NCI-H345 treated with DMSO at 0.1 percent for 48 hours (cell line): ENCODE data around the gene ELMOD3.
"Not testable (repeated sequence)": the region's sequence is repeated elsewhere in the genome, so short reads cannot be mapped to it uniquely, and the experiment has no call there.

Experiments
- DNase-seq: peaks from one replicate; lab custom pipeline; 2025; ENCODE audit not compliant: unreplicated experiment; lab: John Stamatoyannopoulos, UW

Gene ELMOD3

GRCh38 chr2:85329181-85329651, 25.4 kb upstream of the ELMOD3 start:
- no peak for DNase-seq

DNA sequence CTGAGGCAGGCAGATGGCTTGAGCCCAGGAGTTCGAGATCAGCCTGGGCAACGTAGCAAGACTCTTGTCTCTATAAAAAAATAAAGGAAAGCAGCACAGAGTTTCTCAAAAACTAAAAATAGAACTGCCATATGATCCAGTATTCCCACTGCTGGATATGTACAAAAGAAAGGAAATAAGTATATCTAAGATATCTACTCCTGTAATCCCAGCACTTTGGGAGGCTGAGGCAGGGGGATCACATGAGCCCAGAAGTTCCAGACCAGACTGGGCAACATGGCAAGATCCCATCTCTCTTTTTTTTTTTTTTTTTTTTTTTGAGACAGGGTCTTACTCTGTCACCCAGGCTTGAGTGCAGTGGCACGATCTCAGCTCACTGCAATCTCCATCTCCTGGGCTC, 24.9 kb upstream of the ELMOD3 start:
- not testable (repeated sequence) for DNase-seq

DNA sequence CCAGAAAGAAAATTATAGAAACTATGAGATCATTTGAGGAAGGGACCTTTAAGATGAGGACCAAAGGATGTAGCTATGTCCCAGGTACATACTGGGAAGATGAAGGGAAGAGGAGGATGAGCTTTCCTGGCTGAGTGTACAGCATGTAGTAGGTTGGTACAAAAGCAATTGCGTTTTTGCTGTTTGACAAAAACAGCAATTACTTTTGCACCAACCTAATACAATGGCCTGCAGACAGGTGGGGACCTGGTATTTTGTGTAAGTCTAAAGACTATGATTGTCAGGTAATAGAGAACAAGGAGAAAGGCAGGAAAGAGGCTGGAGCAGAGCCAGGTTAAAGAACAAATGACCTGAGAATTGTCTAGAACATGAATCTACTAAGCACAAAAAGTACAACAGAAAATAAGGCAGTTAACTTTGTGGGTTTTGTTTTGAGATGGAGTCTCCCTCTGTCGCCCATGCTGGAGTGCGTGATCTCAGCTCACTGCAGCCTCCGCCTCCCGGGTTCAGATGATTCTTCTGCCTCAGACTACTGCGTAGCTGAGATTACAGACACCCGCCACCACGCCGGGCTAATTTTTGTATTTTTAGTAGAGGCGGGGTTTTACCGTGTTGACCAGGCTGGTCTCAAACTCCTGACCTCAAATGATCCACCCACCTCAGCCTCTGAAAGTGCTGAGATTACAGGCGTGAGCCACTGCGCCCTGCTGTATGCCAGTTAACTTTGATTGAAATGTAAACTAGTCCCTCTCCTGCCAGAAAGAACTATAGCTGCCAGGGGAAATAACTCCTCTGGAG, 23.5 kb upstream of the ELMOD3 start:
- DNase-seq, result no peak

- DNase-seq, result not testable (repeated sequence)
Observed at GRCh38 chr2:85333877-85334276, 20.7 kb upstream of the ELMOD3 start.

DNA sequence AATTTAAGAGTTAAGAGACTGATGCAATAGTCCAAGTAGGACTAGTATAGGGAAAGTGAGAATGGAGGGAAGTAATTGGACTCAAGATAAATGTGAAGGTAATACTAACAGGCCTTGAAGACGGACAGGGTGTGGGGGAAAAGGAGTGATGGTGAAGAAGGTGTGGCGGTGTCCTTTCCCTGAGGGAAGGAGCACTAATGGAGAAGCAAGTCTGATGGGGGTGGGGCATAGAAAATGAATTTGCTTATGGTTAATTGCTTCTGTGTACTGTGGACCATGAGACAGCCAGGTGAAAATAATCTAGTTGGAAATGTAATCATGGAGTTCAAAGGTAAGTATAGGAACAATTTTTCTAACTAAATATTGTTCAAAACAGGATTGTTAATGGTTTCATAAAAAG, 19.6 kb upstream of the ELMOD3 start:
- no peak for DNase-seq

GRCh38 chr2:85340034-85340892, 14.3 kb upstream of the ELMOD3 start:
- no peak for DNase-seq

DNA sequence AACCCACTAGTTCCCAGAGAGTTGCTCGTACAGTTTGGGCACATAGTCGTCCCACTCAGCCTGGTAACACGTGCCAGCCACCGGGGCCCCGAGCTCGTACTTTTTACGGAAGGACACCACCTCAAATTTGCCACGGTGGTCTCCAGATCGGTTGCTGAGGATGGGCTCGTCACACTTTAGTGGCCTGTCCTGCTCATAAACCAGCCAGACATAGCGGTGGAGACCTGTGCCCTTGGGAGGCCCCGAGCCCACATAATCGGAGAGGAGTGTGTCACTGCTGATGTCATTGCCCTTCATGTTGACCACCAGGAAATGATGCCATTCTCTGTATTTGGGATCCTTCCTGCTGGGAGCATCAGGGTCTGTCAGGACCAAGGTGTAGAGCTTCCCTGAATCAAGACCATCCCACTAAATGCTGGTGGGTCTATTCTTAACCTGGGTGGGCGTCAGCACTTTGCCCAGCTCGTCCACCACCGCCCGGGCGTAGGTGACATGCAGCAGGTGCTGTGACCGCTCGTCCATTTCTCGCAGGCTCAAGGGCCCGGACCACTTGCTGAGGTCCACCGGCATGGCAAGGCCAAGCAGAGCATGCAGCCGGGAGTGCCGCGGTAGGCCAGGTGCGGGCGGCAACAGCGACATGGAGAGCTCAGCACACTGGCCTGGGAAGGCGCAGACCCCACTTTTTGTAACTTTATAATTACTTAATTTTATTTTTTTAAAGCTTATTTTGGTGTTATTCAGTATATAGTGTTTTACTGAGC, 13.1 kb upstream of the ELMOD3 start:
- no peak for DNase-seq

DNA sequence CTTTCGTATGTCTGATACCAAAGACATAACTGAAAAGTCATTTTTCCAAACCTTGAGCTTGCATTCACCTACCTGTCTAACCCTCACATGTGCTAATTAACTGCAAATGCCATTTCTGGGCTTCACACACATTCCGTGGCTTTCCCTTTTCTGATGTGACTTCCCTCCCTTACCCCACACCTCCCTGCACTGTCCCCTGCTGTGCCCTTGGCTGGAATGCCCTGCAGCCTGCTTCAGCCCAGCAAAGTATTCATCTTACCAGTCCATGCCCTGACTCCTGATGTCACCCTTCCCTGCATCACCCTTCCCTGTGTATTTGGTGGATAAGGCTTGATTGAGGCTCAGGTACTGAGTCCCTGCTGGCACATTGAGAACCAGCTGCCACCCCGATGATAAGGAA, 12.4 kb upstream of the ELMOD3 start:
- no peak for DNase-seq

- DNase-seq, result not testable (repeated sequence)
Observed at GRCh38 chr2:85343207-85343895, 11.2 kb upstream of the ELMOD3 start.

- no peak for DNase-seq
Observed at GRCh38 chr2:85344356-85344954, 10.1 kb upstream of the ELMOD3 start.

DNA sequence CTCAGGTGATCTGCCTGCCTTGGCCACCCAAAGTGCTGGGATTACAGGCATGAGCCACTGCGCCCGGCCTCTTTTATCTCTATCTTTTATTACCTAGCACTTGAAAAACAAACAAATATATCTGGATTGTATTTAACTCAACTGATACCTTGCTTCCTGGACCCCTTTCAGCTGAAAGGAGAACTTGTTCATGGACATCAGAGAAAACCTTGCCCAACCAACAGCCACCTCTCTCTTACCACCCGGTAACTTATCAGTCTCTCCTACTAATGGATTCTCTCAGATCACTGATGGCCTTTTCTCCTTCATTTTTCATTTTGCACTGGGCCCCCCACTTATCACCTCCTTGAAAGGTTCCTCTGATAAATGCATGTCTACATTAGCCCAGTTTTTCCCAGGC, 7.0 kb upstream of the ELMOD3 start:
- DNase-seq, result no peak

DNA sequence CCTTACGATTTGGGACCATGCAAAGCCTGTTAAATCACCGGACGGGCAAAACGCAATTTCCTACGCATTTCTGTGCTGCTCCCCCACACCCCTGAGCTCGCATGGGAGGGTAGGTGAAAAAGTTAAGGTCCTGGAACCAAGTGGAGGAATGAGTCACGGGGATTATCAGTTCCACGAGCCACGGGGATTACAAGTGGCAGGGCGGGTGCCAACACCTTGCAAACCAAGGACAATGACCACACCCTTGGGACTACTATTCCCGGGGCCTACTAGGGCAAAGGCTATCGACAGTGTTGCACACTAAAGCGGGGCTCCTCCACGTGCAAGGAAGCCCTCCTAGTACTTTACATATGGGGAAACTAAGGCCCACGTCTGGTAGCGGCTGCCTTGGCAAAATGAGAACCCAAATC, 688 bp upstream of the ELMOD3 start:
- DNase-seq, result no peak

- DNase-seq, result no peak
Observed at GRCh38 chr2:85355073-85355410, 473 bp downstream of the ELMOD3 start.

DNA sequence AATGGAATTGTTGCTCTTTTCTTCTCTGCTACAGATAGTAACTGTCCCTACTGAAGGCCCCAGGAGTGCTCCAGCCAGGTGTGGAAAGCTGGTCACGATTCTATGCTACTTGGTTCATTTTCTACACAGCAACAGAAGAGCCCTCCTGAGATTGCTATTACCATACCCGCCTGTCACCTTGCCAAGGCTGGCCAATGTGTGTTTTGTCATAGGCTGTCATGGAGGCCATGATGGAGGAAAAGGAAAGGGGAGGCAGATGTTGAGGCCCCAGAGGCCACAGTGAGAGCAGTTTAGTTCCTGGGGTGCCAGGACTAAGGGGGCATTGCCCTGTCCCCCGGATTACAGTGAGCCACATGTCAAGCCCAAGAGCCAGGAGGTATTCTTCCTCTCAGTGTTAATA, 952 bp downstream of the ELMOD3 start:
- no peak for DNase-seq

DNA sequence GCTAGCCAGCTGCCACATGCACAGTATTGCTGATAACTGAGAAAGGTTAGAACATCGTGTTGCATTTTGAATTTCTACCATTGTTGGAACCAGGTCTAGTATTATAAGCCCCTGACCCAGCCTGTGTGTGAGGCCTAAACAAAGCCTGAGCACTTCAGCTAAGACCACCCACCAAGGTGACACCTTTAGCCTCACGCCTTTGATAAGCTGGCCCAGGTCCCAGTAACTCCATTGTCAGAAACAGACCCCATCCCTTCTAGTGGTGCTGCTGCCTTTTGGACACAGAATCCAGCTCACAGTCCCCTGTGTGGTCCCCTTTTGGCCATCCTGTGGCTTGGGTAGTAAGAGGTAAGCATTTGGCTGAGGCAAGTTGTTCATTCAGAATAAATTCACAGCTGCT, 1.6 kb downstream of the ELMOD3 start:
- DNase-seq, result no peak

GRCh38 chr2:85357736-85358135, 3.2 kb downstream of the ELMOD3 start:
- DNase-seq, result no peak

GRCh38 chr2:85362653-85363387, 8.3 kb downstream of the ELMOD3 start:
- not testable (repeated sequence) for DNase-seq

DNA sequence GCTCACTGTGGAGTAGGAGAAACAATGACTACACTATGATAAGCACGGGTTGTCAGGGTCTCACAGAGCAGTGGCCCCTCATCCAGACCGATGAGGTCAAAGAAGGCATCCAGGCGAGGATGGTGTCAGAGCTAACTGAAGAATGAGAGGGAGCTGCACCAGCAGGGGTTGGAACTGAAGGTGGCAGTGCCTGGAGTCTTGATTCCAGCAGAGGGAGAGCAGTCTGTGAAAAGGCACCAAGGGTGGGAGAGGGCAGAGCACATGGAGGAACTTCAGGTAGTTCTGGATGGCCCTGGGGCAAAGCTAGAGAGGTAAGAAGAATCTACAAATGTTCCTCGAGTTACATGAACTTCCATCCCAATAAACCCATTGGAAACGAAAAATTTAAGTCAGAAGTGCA, 12.6 kb downstream of the ELMOD3 start:
- no peak for DNase-seq

DNA sequence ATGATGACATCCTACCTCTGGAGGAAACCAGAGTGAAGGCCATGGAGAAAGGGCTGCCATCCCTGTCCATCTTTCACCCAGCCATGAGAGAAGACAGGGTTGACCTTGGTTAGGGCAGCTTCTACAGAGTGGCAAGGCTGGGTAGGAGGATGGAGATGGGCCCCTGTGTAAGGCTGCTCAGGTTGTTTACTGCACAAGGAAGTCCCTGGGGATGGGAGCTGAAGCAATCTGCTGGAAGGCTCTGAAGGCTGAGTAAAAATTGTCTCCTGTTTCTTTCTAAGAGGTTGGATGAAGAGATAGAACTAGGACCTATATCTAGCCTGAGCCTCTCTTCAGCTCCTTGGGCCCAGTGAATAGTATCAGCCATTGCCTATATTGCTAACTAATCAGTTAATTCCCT, 14.4 kb downstream of the ELMOD3 start:
- DNase-seq, result no peak

DNA sequence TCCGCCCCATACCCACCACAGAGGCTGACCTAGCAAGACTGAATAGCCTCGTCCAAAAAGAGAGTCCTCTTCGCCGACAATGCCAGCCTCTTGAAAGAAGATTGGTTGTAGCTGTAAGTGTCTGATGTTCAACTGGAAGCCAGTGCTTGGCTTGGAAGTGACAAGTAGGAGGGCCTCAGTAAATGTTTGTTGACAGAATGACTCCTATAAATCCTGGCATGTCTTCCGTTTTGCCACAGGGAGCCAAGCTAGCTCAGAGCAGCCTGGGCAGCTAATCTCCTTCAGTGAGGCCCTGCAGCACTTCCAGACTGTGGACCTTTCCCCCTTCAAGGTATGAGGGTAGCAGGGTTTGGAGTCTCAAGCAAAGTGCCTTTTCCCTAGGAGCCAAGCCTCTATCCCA, 14.9 kb downstream of the ELMOD3 start:
- DNase-seq, result no peak
